A549 (cell line): ENCODE measurements around the gene ZMYND8. TPM values are rescaled to one million over a fixed set of nuclear protein-coding genes. Genes with fewer than 3 reads are reported as not detected.

Source experiments
- ATAC-seq, 2 experiments: fragments of 200-7000 bp in 1 of 2; fragments of >200 bp in 1 of 2; cut with Nextera tagmentation in 1 of 2; cut with Tn5 transposase in 1 of 2; 3 replicates each; pipeline versions ENCODE4 v1.8.0 to v1.9.1; 2018 to 2020; ENCODE audit warnings: mild to moderate bottlenecking in 1 of 2, moderate library complexity in 1 of 2
- CTCF ChIA-PET: fragments of 300-600 bp; sonication (Branson Sonifier 250); formaldehyde crosslinking; extraction: SDS; loops from one replicate; lab custom pipeline; 2021; ENCODE audit warnings: antibody characterized with exemption, inconsistent platforms; lab: Yijun Ruan, JAX
- POLR2A ChIA-PET: fragments of 350-600 bp; formaldehyde crosslinking; extraction: SDS; loops from one replicate; lab custom pipeline; 2021; ENCODE audit warnings: antibody characterized with exemption, inconsistent platforms; lab: Yijun Ruan, JAX
- DNase-seq, 2 experiments: peaks; one replicate each; pipeline versions ENCODE4 v3.0.0 to v3.0.0-alpha.2; 2011 to 2016; ENCODE audit warnings: low read depth in 1 of 2, low spot score in 1 of 2
- FAIRE-seq: peaks from 2 replicates; lab custom pipeline; 2011; peaks lifted over from hg19 to GRCh38; lab: Jason Lieb, UNC
- H3K27ac ChIP-seq, 2 experiments: fragments of >200 bp; sonication (Bioruptor Twin); formaldehyde crosslinking; 3 replicates each; pipeline ENCODE4 v1.5.1; 2016 to 2017
- H3K4me1 ChIP-seq: fragments of >200 bp; sonication (Bioruptor Twin); formaldehyde crosslinking; 3 replicates; pipeline ENCODE4 v1.6.1; 2016
- H3K4me2 ChIP-seq: fragments of >200 bp; sonication (Bioruptor Twin); formaldehyde crosslinking; 3 replicates; pipeline ENCODE4 v1.6.1; 2016
- H3K4me3 ChIP-seq: fragments of >200 bp; sonication (Bioruptor Twin); formaldehyde crosslinking; 3 replicates; pipeline ENCODE4 v1.5.1; 2016
- H3K9me3 ChIP-seq: fragments of >200 bp; sonication (Bioruptor Twin); formaldehyde crosslinking; 3 replicates; pipeline ENCODE4 v1.6.1; 2016
- CBX2 ChIP-seq: fragments of 200-600 bp; sonication (generic); IDR thresholded peaks from 2 replicates; pipeline ENCODE4 v1.6.1; 2016; ENCODE audit warnings: low read depth, mild to moderate bottlenecking, borderline replicate concordance
- CBX8 ChIP-seq: fragments of 200-600 bp; sonication (generic); IDR thresholded peaks from 2 replicates; pipeline ENCODE4 v1.6.1; 2016
- EHMT2 ChIP-seq: fragments of 200-600 bp; sonication (generic); IDR thresholded peaks from 2 replicates; pipeline ENCODE4 v1.6.1; 2016; ENCODE audit warnings: antibody characterized with exemption, low read depth, mild to moderate bottlenecking, moderate library complexity
- ELK1 ChIP-seq: fragments of 150-350 bp; IDR thresholded peaks from 2 replicates; pipeline ENCODE4 v1.6.1; 2014; ENCODE audit warnings: low read depth, mild to moderate bottlenecking, low read length
- EP300 ChIP-seq, 2 experiments: fragments of >200 bp; sonication (Bioruptor Twin); formaldehyde crosslinking; IDR thresholded peaks; 2 replicates in 1 of 2; 3 replicates in 1 of 2; pipeline ENCODE4 v1.6.1; 2016 to 2017
- GATA3 ChIP-seq: IDR thresholded peaks from 2 replicates; pipeline ENCODE4 v1.6.1; 2012; ENCODE audit warnings: borderline replicate concordance
- HDAC2 ChIP-seq: fragments of 200-600 bp; sonication (generic); IDR thresholded peaks from 2 replicates; pipeline ENCODE4 v1.6.1; 2016
- HES2 ChIP-seq: fragments of >200 bp; sonication (Bioruptor Twin); formaldehyde crosslinking; IDR thresholded peaks from 2 replicates; pipeline ENCODE4 v1.6.1; 2016
- HEYL ChIP-seq: fragments of 250-450 bp; sonication (Bioruptor Pico); IDR thresholded peaks from 2 replicates; pipeline ENCODE4 v1.8.0; 2021; ENCODE audit warnings: mild to moderate bottlenecking, moderate library complexity
- HOXB13 ChIP-seq: fragments of 250-450 bp; sonication (Bioruptor Pico); IDR thresholded peaks from 2 replicates; pipeline ENCODE4 v1.5.0; 2020; ENCODE audit warnings: low read depth, mild to moderate bottlenecking, moderate library complexity
- JUNB ChIP-seq: fragments of >200 bp; sonication (Bioruptor Twin); formaldehyde crosslinking; IDR thresholded peaks from 2 replicates; pipeline ENCODE4 v1.6.1; 2016
- KDM1A ChIP-seq: fragments of 200-600 bp; sonication (generic); IDR thresholded peaks from 2 replicates; pipeline ENCODE4 v1.6.1; 2016; ENCODE audit warnings: low read depth, mild to moderate bottlenecking
- KDM5A ChIP-seq: fragments of 200-600 bp; sonication (generic); IDR thresholded peaks from 2 replicates; pipeline ENCODE4 v1.6.1; 2016; ENCODE audit warnings: antibody characterized with exemption, mild to moderate bottlenecking
- MYC ChIP-seq: IDR thresholded peaks from 2 replicates; pipeline ENCODE4 v1.6.1; 2012; ENCODE audit warnings: mild to moderate bottlenecking, inconsistent platforms, low read length, improper control_type of control experiment, borderline replicate concordance
- NR3C1 ChIP-seq: fragments of >200 bp; sonication (Bioruptor Twin); formaldehyde crosslinking; IDR thresholded peaks from 3 replicates; pipeline ENCODE4 v1.6.1; 2017
- PBX3 ChIP-seq: IDR thresholded peaks from 2 replicates; pipeline ENCODE4 v1.6.1; 2012
- PHF8 ChIP-seq: fragments of 200-600 bp; sonication (generic); IDR thresholded peaks from 2 replicates; pipeline ENCODE4 v1.6.1; 2016; ENCODE audit warnings: low read depth, mild to moderate bottlenecking, antibody characterized with exemption, moderate library complexity, borderline replicate concordance
- POLR2AphosphoS2 ChIP-seq: conservative IDR thresholded peaks from 2 replicates; pipeline ENCODE4 v1.6.1; 2012; ENCODE audit warnings: low read length, improper control_type of control experiment, inconsistent platforms
- RARB ChIP-seq: fragments of 250-450 bp; sonication (Bioruptor Pico); IDR thresholded peaks from 2 replicates; pipeline ENCODE4 v1.8.0; 2021; ENCODE audit warnings: mild to moderate bottlenecking, moderate library complexity
- RCOR1 ChIP-seq: fragments of 150-350 bp; IDR thresholded peaks from 2 replicates; pipeline ENCODE4 v1.6.1; 2014; ENCODE audit warnings: antibody characterized with exemption, low read length, low read depth
- SMC3 ChIP-seq: fragments of >200 bp; sonication (Bioruptor Twin); formaldehyde crosslinking; IDR thresholded peaks from 3 replicates; pipeline ENCODE4 v1.6.1; 2018; ENCODE audit warnings: inconsistent platforms
- TFCP2L1 ChIP-seq: fragments of 250-450 bp; sonication (Bioruptor Pico); IDR thresholded peaks from 2 replicates; pipeline ENCODE4 v1.5.0; 2021; ENCODE audit warnings: mild to moderate bottlenecking
- USF2 ChIP-seq: fragments of 450-650 bp; IDR thresholded peaks from 2 replicates; pipeline ENCODE4 v1.6.1; 2014; ENCODE audit warnings: antibody characterized with exemption
- ZFP36 ChIP-seq: fragments of 450-650 bp; IDR thresholded peaks from 2 replicates; pipeline ENCODE4 v1.6.1; 2014; ENCODE audit warnings: borderline replicate concordance; ENCODE audit not compliant: partially characterized antibody
- ZNF302 ChIP-seq: fragments of 250-450 bp; sonication (Bioruptor Pico); IDR thresholded peaks from 2 replicates; pipeline ENCODE4 v1.9.0; 2021; ENCODE audit warnings: inconsistent platforms, mild to moderate bottlenecking, moderate library complexity
- WGBS: methylation state at CpG from one replicate; pipeline ENCODE4 v1.1.6; 2017; ENCODE audit errors: missing lambda C conversion rate; 5-methylcytosine and 5-hydroxymethylcytosine counted together
- polyA plus RNA-seq, 4 experiments: library from polyadenylated mRNA; depleted of rRNA in 3 of 4; stranded (reverse); fragments of >200 nt; fragmentation: RNase III in 1 of 4; extraction: RNeasy Plus Mini Kit Qiagen cat#74134 plus additional on column Dnase treatment in 1 of 4; gene quantifications; 2 replicates in 3 of 4; 3 replicates in 1 of 4; pipeline ENCODE4 v1.2.3, GENCODE V29; 2011 to 2017
- TF ChIP-seq, protein P1 (sequence below): fragments of 250-450 bp; sonication (Bioruptor Pico); IDR thresholded peaks from 2 replicates; pipeline ENCODE4 v1.5.0; 2021; ENCODE audit warnings: mild to moderate bottlenecking, moderate library complexity, borderline replicate concordance
- TF ChIP-seq, protein P2 (sequence below): IDR thresholded peaks from 2 replicates; pipeline ENCODE4 v1.6.1; 2012

ZMYND8 gene
- polyA plus RNA-seq, 2 of the 4 experiments (the other 2 are of a cell fraction), result 10.4 to 24.9 TPM

DNA sequence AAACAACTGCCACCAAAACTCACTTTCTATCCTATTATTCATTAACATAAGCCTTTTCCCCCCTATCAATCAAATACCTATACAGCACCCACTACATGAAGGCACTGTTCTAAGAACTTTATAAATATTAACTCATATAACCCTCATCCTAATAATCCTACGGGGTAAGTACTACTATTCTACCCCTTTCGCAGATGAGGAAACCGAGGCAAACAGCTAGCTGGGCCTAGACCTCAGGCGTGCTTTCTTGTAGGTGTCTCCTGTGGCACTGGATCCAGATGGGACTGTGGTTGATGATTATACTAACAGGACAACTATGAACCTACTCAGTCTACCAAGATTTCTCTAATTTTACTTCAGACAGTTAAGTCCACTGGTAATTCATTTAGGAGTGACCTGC is 131.6 kb downstream of the ZMYND8 start:
- 90% methylated on average over 4 of the region's 4 CpGs for WGBS
- no peak for TF ChIP-seq EP300 (IDR thresholded peaks at IDR 0.05)
- no peak overlapping the region for H3K27ac ChIP-seq
- no peak overlapping the region for H3K4me3 ChIP-seq
- DNase-seq (no peak), FAIRE-seq (no peak), ATAC-seq (no peak)
- ChIA-PET POLR2A (no interaction called here), CTCF (no interaction called here)
- H3K9me3 ChIP-seq, result no peaks in the 10 kb centered on the region
- no peak overlapping the region for H3K4me2 ChIP-seq
- no peaks in the 10 kb centered on the region for H3K4me1 ChIP-seq

DNA sequence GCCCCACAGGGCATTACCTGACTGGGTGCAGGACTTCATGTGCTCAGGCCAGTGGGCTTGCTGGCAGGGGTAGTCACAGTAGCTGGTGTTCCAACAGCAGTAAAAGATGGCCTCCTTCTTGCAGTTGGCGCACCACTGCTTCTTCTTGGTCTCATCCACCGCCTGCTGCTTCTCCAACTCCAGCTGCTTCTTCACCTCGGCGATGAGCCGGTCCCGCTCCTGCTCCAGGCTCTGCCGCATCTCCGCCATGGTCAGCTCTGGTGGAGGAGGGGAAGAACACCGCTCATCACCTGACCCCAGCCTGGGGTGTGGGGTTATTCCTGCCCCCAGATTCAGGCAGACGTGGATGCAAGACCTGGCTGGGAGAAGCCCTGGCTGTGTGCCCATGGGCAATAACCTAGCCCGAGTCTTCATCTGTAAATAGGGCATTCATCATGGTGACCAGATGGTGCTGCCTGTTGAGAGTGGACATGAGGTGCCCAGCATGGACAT is 132.2 kb downstream of the ZMYND8 start:
- TF ChIP-seq, protein P1, sequence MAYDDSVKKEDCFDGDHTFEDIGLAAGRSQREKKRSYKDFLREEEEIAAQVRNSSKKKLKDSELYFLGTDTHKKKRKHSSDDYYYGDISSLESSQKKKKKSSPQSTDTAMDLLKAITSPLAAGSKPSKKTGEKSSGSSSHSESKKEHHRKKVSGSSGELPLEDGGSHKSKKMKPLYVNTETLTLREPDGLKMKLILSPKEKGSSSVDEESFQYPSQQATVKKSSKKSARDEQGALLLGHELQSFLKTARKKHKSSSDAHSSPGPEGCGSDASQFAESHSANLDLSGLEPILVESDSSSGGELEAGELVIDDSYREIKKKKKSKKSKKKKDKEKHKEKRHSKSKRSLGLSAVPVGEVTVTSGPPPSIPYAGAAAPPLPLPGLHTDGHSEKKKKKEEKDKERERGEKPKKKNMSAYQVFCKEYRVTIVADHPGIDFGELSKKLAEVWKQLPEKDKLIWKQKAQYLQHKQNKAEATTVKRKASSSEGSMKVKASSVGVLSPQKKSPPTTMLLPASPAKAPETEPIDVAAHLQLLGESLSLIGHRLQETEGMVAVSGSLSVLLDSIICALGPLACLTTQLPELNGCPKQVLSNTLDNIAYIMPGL, result no peak
- TF ChIP-seq ZFP36 (no peak), SMC3 (no peak), KDM1A (no peak), PBX3 (no peak), EP300 (IDR thresholded peaks at IDR 0.05) (no peak), TFCP2L1 (no peak), JUNB (no peak), POLR2AphosphoS2 (no peak), GATA3 (no peak), HOXB13 (CRISPR knock-in tag) (no peak), CBX8 (no peak), EHMT2 (no peak), KDM5A (no peak)
- POLR2A ChIA-PET, result no interaction called here
- FAIRE-seq, result no peak

GRCh38 chr20:47223896-47224295 is 132.6 kb downstream of the ZMYND8 start:
- FAIRE-seq (no peak), DNase-seq (no peak), ATAC-seq (no peak)
- POLR2A ChIA-PET, result no interaction called here
- 91% methylated on average over 1 of the region's 1 CpG for WGBS
- Histone ChIP-seq H3K9me3 (no peaks in the 10 kb centered on the region), H3K27ac (no peak overlapping the region), H3K4me3 (no peak overlapping the region), H3K4me2 (no peak overlapping the region), H3K4me1 (no peaks in the 10 kb centered on the region)
- TF ChIP-seq PBX3 (no peak), ZNF302 (no peak), RCOR1 (no peak), USF2 (no peak), ELK1 (no peak), HES2 (no peak), PHF8 (no peak), RARB (CRISPR knock-in tag) (no peak), CBX2 (no peak), EHMT2 (no peak), NR3C1 (no peak), MYC (no peak), HDAC2 (no peak), HEYL (no peak), HOXB13 (CRISPR knock-in tag) (no peak)
- TF ChIP-seq, protein P2, sequence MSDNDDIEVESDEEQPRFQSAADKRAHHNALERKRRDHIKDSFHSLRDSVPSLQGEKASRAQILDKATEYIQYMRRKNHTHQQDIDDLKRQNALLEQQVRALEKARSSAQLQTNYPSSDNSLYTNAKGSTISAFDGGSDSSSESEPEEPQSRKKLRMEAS, result no peak
- CTCF ChIA-PET, result interaction anchor here (0.5 kb wide), 1 partner anchor 72 kb away, joined by 4 read pairs; no protein-coding TSS in a partner anchor

More for the DNA sequence above, 132.2 kb downstream of the ZMYND8 start:
- H3K4me1 ChIP-seq, result no peaks in the 10 kb centered on the region
- ATAC-seq, result no peak
- no peak overlapping the region for H3K4me3 ChIP-seq
- CTCF ChIA-PET, result no interaction called here
- H3K27ac ChIP-seq, result no peak overlapping the region
- 92% methylated on average over 11 of the region's 11 CpGs for WGBS
- H3K4me2 ChIP-seq, result no peak overlapping the region
- DNase-seq, result no peak
- H3K9me3 ChIP-seq, result no peaks in the 10 kb centered on the region
